ENCODE results near the gene TMSB4X.
A peak's percentile ranks its signal among the peaks of the same experiment; 100 is the strongest.

The TMSB4X gene

DNA sequence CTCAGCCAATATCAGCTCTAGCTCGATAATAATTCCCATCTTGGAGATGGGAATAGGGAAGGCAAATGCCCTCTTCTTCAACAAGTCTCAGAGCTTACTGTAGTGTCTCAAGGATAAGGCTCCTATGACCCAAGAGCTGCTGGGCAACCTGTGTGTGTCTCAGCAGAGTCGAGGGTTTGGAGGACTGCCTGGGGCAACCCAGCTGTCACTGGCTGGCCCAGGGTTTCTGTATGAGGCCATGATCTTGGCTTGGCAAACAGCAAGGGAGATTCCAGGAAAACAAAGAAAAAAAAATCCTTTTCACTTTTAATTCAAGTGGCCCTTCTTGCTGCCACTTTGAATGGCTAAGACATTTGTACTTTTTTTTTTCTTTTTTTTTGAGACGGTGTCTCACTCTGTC is 34.4 kb downstream of the TMSB4X start:
- WGBS, 2 donors (ENCODE audit: extremely low coverage in 2 of 2, insufficient read length in 2 of 2, insufficient replicate concordance in 1 of 2) = no CpG with 5 or more reads among the region's 3 CpGs
- Histone ChIP-seq H2BK12ac (ENCODE audit: low read length) (no peak overlapping the region), H3K14ac (ENCODE audit: low read length) (no peak overlapping the region), H2AFZ (ENCODE audit: low read length) (no peak overlapping the region), H3K27me3 (ENCODE audit: control insufficient read depth in 3 of 3, insufficient read depth in 3 of 3, low read depth in 1 of 3, low read length in 3 of 3) (no peaks in the 10 kb centered on the region), H4K8ac (ENCODE audit: low read depth, low read length) (no peak overlapping the region), H3K4ac (ENCODE audit: low read length) (no peak overlapping the region), H3K4me3 (ENCODE audit: low read length in 2 of 2) (no peak overlapping the region), H3K4me1 (ENCODE audit: control insufficient read depth in 2 of 2, insufficient read depth in 1 of 2, low read depth in 1 of 2, low read length in 2 of 2) (peaks cover 3 to 9% of the 10 kb centered on the region in 2 donors), H3K4me2 (ENCODE audit: insufficient read depth, low read length, poor library complexity, severe bottlenecking) (no peak overlapping the region), H2BK15ac (ENCODE audit: low read length) (no peak overlapping the region), H3K18ac (ENCODE audit: low read length) (no peak overlapping the region), H3K27ac (replicated peaks; ENCODE audit: low read length) (no peak overlapping the region), H3K9me3 (replicated peaks in 1 of 2; ENCODE audit: control insufficient read depth in 2 of 2, insufficient read depth in 1 of 2, low read depth in 1 of 2, low read length in 2 of 2) (no peaks in the 10 kb centered on the region), H2AK5ac (ENCODE audit: low read depth, low read length) (no peak overlapping the region), H3K36me3 (replicated peaks in 1 of 2; ENCODE audit: control insufficient read depth in 2 of 2, insufficient read depth in 2 of 2, low read length in 2 of 2) (no peaks in the 10 kb centered on the region), H2BK5ac (ENCODE audit: low read length) (no peak overlapping the region), H3K9ac (ENCODE audit: low read depth, low read length, poor library complexity) (no peak overlapping the region), H3K79me1 (ENCODE audit: low read depth, low read length) (no peaks in the 10 kb centered on the region), H3K23ac (ENCODE audit: low read depth, low read length, poor library complexity) (no peak overlapping the region), H2BK120ac (ENCODE audit: low read depth, low read length) (no peak overlapping the region), H4K91ac (ENCODE audit: low read depth, low read length, poor library complexity) (no peak overlapping the region)
- no peak for DNase-seq (ENCODE audit: low spot score)

DNA sequence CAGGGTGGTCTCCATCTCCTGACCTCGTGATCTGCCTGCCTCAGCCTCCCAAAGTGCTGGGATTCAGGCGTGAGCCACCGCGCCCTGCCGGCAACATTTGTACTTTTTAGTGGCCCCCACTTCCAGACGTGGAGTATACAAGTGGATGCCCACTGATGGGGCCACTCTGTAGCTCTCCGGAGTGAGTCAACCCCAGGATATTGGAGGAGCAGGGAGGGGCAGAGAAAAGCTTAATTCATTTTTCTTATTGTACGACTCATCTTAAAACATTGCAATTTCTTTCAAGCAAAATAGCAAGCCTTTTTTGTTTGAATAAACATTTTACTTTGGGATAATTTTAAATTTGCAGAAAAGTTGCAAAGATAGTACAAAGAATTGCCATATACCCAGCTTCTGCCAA is 34.9 kb downstream of the TMSB4X start:
- Histone ChIP-seq H4K91ac (ENCODE audit: low read depth, low read length, poor library complexity) (no peak overlapping the region), H3K4me1 (ENCODE audit: control insufficient read depth in 2 of 2, insufficient read depth in 1 of 2, low read depth in 1 of 2, low read length in 2 of 2) (peaks cover 3 to 9% of the 10 kb centered on the region in 2 donors), H3K23ac (ENCODE audit: low read depth, low read length, poor library complexity) (no peak overlapping the region), H4K8ac (ENCODE audit: low read depth, low read length) (no peak overlapping the region), H2BK5ac (ENCODE audit: low read length) (no peak overlapping the region), H3K4me3 (ENCODE audit: low read length in 2 of 2) (no peak overlapping the region), H2AK5ac (ENCODE audit: low read depth, low read length) (no peak overlapping the region), H3K14ac (ENCODE audit: low read length) (no peak overlapping the region), H3K79me1 (ENCODE audit: low read depth, low read length) (no peaks in the 10 kb centered on the region), H3K27me3 (ENCODE audit: control insufficient read depth in 3 of 3, insufficient read depth in 3 of 3, low read depth in 1 of 3, low read length in 3 of 3) (no peaks in the 10 kb centered on the region), H2BK120ac (ENCODE audit: low read depth, low read length) (no peak overlapping the region), H2BK12ac (ENCODE audit: low read length) (no peak overlapping the region), H3K27ac (replicated peaks; ENCODE audit: low read length) (no peak overlapping the region), H3K4me2 (ENCODE audit: insufficient read depth, low read length, poor library complexity, severe bottlenecking) (no peak overlapping the region), H3K36me3 (replicated peaks in 1 of 2; ENCODE audit: control insufficient read depth in 2 of 2, insufficient read depth in 2 of 2, low read length in 2 of 2) (no peaks in the 10 kb centered on the region), H3K9ac (ENCODE audit: low read depth, low read length, poor library complexity) (no peak overlapping the region), H3K4ac (ENCODE audit: low read length) (no peak overlapping the region), H2AFZ (ENCODE audit: low read length) (no peak overlapping the region), H3K18ac (ENCODE audit: low read length) (no peak overlapping the region), H3K9me3 (replicated peaks in 1 of 2; ENCODE audit: control insufficient read depth in 2 of 2, insufficient read depth in 1 of 2, low read depth in 1 of 2, low read length in 2 of 2) (no peaks in the 10 kb centered on the region), H2BK15ac (ENCODE audit: low read length) (no peak overlapping the region)
- DNase-seq (ENCODE audit: low spot score) = no peak
- WGBS, 2 donors (ENCODE audit: extremely low coverage in 2 of 2, insufficient read length in 2 of 2, insufficient replicate concordance in 1 of 2) = no CpG with 5 or more reads among the region's 8 CpGs

DNA sequence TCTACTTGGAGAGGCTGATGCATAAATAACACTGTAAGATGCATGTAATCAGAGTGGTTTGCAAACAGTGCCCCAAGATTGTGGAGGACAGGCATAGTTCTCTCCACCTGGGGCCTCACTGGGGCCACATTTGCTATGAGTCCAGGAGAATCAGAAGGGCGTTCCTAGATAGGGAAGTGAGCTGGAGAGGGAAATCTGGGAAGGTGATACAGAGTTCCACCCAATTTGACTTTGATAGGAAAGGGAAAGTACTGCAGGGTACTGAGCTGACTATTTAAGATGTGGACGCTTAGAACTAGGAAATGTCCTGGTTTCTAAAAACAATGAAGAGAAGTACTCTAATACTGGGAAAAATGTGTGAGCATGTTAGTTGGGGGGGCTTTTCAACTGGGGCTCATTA is 35.6 kb downstream of the TMSB4X start:
- H3K23ac ChIP-seq (ENCODE audit: low read depth, low read length, poor library complexity) = no peak overlapping the region
- H2AFZ ChIP-seq (ENCODE audit: low read length) = no peak overlapping the region

DNA sequence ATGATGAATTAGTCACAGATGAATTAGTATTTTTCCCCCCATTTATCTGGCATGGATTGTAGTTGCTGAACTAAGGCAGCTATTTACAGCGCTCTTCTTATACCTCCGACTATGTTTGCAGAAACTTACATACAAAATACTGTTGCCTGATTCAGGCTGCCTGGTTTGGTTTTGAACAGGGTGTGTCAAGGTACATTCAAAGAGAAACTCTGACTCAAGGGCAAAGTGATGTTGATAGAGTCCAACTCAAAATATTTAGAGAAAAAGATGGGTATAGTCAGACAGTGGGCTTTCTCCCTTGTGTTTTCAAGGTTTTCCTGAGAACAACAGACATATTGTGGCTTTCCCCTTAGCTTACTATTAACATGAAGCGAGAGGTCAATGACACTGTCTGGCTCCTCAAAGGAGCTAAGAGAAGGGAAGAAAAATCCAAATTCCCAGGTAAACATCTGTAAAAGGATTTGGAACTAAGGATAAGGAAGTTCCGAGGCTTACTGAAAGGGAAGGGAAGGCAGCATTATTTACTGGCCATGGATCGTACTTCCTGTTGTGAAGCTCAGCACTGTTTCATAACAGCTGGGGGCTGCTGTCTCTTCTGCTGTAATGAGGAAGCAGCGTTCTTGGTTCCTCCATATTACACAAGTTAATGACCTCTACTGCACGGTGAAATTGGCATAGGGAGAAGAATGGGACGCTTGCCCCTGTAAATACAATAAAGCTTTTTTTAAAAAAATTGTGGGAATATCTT is 38.6 kb downstream of the TMSB4X start:
- no peak overlapping the region for H2AK5ac ChIP-seq (ENCODE audit: low read depth, low read length)
- no peak overlapping the region for H3K4ac ChIP-seq (ENCODE audit: low read length)
- no peak overlapping the region for H3K27ac ChIP-seq (replicated peaks; ENCODE audit: low read length)
- no peak overlapping the region for H2BK5ac ChIP-seq (ENCODE audit: low read length)
- no peak for DNase-seq (ENCODE audit: low spot score)
- no peak overlapping the region for H3K4me3 ChIP-seq (ENCODE audit: low read length in 2 of 2)
- H3K27me3 ChIP-seq (ENCODE audit: control insufficient read depth in 3 of 3, insufficient read depth in 3 of 3, low read depth in 1 of 3, low read length in 3 of 3) = no peaks in the 10 kb centered on the region
- H3K23ac ChIP-seq (ENCODE audit: low read depth, low read length, poor library complexity) = no peak overlapping the region
- H2AFZ ChIP-seq (ENCODE audit: low read length) = peak overlapping the region; percentile 79
- peaks cover under 1 to 3% of the 10 kb centered on the region in 2 donors for H3K4me1 ChIP-seq (ENCODE audit: control insufficient read depth in 2 of 2, insufficient read depth in 1 of 2, low read depth in 1 of 2, low read length in 2 of 2)
- no peaks in the 10 kb centered on the region for H3K9me3 ChIP-seq (replicated peaks in 1 of 2; ENCODE audit: control insufficient read depth in 2 of 2, insufficient read depth in 1 of 2, low read depth in 1 of 2, low read length in 2 of 2)
- no peak overlapping the region for H4K8ac ChIP-seq (ENCODE audit: low read depth, low read length)
- no peak overlapping the region for H3K9ac ChIP-seq (ENCODE audit: low read depth, low read length, poor library complexity)
- H4K91ac ChIP-seq (ENCODE audit: low read depth, low read length, poor library complexity) = no peak overlapping the region
- H3K4me2 ChIP-seq (ENCODE audit: insufficient read depth, low read length, poor library complexity, severe bottlenecking) = no peak overlapping the region
- H2BK15ac ChIP-seq (ENCODE audit: low read length) = no peak overlapping the region
- no peaks in the 10 kb centered on the region for H3K36me3 ChIP-seq (replicated peaks in 1 of 2; ENCODE audit: control insufficient read depth in 2 of 2, insufficient read depth in 2 of 2, low read length in 2 of 2)
- H3K14ac ChIP-seq (ENCODE audit: low read length) = no peak overlapping the region
- H2BK12ac ChIP-seq (ENCODE audit: low read length) = no peak overlapping the region
- WGBS, 2 donors (ENCODE audit: extremely low coverage in 2 of 2, insufficient read length in 2 of 2, insufficient replicate concordance in 1 of 2) = no CpG with 5 or more reads among the region's 8 CpGs
- no peaks in the 10 kb centered on the region for H3K79me1 ChIP-seq (ENCODE audit: low read depth, low read length)
- H2BK120ac ChIP-seq (ENCODE audit: low read depth, low read length) = no peak overlapping the region
- H3K18ac ChIP-seq (ENCODE audit: low read length) = no peak overlapping the region

More for the DNA sequence above, 35.6 kb downstream of the TMSB4X start:
- no peak overlapping the region for H2AK5ac ChIP-seq (ENCODE audit: low read depth, low read length)
- peaks cover 3 to 9% of the 10 kb centered on the region in 2 donors for H3K4me1 ChIP-seq (ENCODE audit: control insufficient read depth in 2 of 2, insufficient read depth in 1 of 2, low read depth in 1 of 2, low read length in 2 of 2)
- no peak overlapping the region for H4K8ac ChIP-seq (ENCODE audit: low read depth, low read length)
- H3K27ac ChIP-seq (replicated peaks; ENCODE audit: low read length) = no peak overlapping the region
- H2BK120ac ChIP-seq (ENCODE audit: low read depth, low read length) = no peak overlapping the region
- H3K4me2 ChIP-seq (ENCODE audit: insufficient read depth, low read length, poor library complexity, severe bottlenecking) = no peak overlapping the region
- H3K14ac ChIP-seq (ENCODE audit: low read length) = no peak overlapping the region
- no peak overlapping the region for H3K18ac ChIP-seq (ENCODE audit: low read length)
- H3K9ac ChIP-seq (ENCODE audit: low read depth, low read length, poor library complexity) = no peak overlapping the region
- no peaks in the 10 kb centered on the region for H3K79me1 ChIP-seq (ENCODE audit: low read depth, low read length)
- WGBS, 2 donors (ENCODE audit: extremely low coverage in 2 of 2, insufficient read length in 2 of 2, insufficient replicate concordance in 1 of 2) = no CpG with 5 or more reads among the region's 2 CpGs
- no peaks in the 10 kb centered on the region for H3K36me3 ChIP-seq (replicated peaks in 1 of 2; ENCODE audit: control insufficient read depth in 2 of 2, insufficient read depth in 2 of 2, low read length in 2 of 2)
- H3K4ac ChIP-seq (ENCODE audit: low read length) = no peak overlapping the region
- H2BK15ac ChIP-seq (ENCODE audit: low read length) = no peak overlapping the region
- H3K27me3 ChIP-seq (ENCODE audit: control insufficient read depth in 3 of 3, insufficient read depth in 3 of 3, low read depth in 1 of 3, low read length in 3 of 3) = no peaks in the 10 kb centered on the region
- no peaks in the 10 kb centered on the region for H3K9me3 ChIP-seq (replicated peaks in 1 of 2; ENCODE audit: control insufficient read depth in 2 of 2, insufficient read depth in 1 of 2, low read depth in 1 of 2, low read length in 2 of 2)
- DNase-seq (ENCODE audit: low spot score) = no peak
- H4K91ac ChIP-seq (ENCODE audit: low read depth, low read length, poor library complexity) = no peak overlapping the region
- no peak overlapping the region for H2BK12ac ChIP-seq (ENCODE audit: low read length)
- H3K4me3 ChIP-seq (ENCODE audit: low read length in 2 of 2) = no peak overlapping the region
- no peak overlapping the region for H2BK5ac ChIP-seq (ENCODE audit: low read length)

All from neuronal stem cell (in vitro differentiated cells).